ENCODE data around the gene VPS51.

DNA sequence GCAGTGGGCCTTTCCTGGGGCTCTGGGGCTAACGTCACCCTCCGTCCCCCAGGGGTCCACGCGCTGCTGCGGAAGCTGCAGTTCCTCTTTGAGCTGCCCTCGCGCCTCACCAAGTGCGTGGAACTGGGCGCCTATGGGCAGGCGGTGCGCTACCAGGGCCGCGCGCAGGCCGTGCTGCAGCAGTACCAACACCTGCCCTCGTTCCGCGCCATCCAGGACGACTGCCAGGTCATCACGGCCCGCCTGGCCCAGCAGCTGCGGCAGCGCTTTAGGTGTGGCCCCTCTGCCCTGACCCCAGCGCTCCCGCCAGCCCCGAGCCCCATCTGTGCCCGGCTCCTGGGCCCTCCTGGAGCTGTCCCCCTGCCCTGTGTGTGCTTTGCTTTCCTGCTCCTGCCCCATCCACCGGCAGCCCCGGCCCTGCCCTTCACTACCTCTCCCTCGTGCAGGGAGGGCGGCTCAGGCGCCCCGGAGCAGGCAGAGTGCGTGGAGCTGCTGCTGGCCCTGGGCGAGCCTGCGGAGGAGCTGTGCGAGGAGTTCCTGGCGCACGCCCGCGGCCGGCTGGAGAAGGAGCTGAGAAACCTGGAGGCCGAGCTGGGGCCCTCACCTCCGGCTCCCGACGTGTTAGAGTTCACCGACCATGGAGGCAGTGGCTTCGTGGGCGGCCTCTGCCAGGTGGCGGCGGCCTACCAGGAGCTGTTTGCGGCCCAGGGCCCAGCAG, 11.9 kb downstream of the VPS51 start:
- no peak for TF ChIP-seq POLR2A (IDR thresholded peaks at IDR 0.05)
- TF ChIP-seq, protein P1, sequence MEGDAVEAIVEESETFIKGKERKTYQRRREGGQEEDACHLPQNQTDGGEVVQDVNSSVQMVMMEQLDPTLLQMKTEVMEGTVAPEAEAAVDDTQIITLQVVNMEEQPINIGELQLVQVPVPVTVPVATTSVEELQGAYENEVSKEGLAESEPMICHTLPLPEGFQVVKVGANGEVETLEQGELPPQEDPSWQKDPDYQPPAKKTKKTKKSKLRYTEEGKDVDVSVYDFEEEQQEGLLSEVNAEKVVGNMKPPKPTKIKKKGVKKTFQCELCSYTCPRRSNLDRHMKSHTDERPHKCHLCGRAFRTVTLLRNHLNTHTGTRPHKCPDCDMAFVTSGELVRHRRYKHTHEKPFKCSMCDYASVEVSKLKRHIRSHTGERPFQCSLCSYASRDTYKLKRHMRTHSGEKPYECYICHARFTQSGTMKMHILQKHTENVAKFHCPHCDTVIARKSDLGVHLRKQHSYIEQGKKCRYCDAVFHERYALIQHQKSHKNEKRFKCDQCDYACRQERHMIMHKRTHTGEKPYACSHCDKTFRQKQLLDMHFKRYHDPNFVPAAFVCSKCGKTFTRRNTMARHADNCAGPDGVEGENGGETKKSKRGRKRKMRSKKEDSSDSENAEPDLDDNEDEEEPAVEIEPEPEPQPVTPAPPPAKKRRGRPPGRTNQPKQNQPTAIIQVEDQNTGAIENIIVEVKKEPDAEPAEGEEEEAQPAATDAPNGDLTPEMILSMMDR (IDR thresholded peaks at IDR 0.05): no peak
